Activated CD8-positive, alpha-beta memory T cell treated with anti-CD3 and anti-CD28 coated beads for 36 hours (primary cell): ENCODE measurements around the gene SFI1. TPM values are rescaled to one million over a fixed set of nuclear protein-coding genes. Genes with fewer than 3 reads are reported as not detected.
"Not testable (repeated sequence)": the region's sequence is repeated elsewhere in the genome, so short reads cannot be mapped to it uniquely, and the experiment has no call there.

ENCODE experiments used
- CTCF ChIA-PET: fragments of 350-600 bp; sonication (Branson Sonifier 250); formaldehyde crosslinking; loops from one replicate; lab custom pipeline; 2021; ENCODE audit warnings: antibody characterized with exemption; lab: Charles Lee
- POLR2A ChIA-PET: fragments of 350-600 bp; sonication (Branson Sonifier 250); formaldehyde crosslinking; loops from one replicate; lab custom pipeline; 2021; ENCODE audit warnings: antibody characterized with exemption; lab: Charles Lee
- total RNA-seq, 2 experiments: library from RNA; stranded (reverse); gene quantifications; one replicate each; pipeline ENCODE4 v1.2.3, GENCODE V29; 2021

The SFI1 gene
- total RNA-seq, 2 experiments from 2014 or later: 143 to 144 TPM

DNA sequence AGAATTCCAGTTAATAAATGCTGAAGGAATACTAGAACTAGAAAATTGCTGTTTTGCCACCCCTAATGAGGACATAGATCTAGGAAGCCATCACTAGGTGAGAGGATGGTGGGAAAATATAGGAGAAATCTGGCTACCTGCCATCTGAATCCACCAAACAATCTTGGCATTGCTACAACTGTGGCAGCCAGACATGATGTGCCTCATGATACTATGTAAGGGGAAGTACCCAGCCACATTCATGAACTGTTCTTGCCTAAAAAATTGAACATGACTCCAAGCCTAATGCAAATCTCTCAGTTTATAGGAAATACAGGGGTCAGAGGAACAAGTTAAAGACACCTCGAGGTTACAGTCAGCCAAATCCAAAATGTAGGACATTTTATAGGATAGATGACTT lies 72.8 kb downstream of the SFI1 start:
- ChIA-PET CTCF (no interaction called here), POLR2A (no interaction called here)

DNA sequence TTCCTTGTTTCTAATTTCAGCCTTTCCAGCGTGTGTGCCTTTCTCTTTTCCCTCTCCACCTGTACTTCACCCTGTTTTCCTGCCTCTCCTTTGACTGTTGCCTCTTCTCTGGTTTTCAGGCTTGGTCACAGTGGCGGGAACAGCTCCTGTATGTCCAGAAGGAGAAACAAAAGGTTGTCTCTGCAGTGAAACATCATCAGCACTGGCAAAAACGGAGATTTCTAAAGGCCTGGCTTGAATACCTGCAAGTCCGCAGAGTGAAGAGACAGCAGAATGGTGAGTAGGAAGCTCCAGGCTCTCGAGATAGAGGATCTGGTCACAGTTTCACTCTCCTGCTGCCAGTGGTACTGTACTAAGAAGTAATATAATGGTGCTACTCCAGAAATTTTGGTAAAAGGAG lies 76.6 kb downstream of the SFI1 start:
- CTCF ChIA-PET: no interaction called here
- POLR2A ChIA-PET: interaction anchor here (0.6 kb wide), 1 partner anchor 173 kb away, joined by 3 read pairs; no protein-coding TSS in a partner anchor

DNA sequence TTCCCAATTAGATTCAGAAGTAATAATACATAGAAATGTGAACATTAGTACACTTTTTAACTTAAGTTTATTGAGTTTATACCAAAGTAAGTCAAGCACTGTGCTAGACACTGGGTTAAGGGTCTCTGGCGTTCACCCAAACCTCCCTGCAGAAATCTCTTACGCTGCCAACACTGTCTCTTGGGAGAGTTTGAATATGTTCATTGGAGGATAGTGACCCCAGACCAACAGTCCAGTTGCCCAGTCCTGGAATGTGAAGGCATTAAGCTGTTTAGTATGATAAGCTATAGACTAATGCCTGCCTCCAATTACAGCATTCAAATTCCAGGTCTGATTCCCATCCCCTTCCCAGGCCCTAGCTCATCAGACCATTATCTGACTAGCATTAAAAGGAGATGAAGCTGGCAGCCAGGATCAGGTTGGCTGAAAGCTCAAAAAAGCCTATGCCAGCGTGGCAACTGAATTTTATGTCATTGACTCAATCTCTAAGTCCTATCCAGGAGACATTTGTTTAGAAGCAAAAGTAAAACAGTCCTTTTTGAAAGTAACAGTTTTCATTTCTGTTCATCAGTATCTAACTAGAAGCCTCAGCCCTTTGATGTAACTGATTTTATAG lies 77.8 kb downstream of the SFI1 start:
- ChIA-PET POLR2A (no interaction called here), CTCF (interaction anchor here (0.5 to 0.7 kb wide), 2 partner anchors 36 to 100 kb away, joined by 3 to 5 read pairs; no protein-coding TSS in a partner anchor)

DNA sequence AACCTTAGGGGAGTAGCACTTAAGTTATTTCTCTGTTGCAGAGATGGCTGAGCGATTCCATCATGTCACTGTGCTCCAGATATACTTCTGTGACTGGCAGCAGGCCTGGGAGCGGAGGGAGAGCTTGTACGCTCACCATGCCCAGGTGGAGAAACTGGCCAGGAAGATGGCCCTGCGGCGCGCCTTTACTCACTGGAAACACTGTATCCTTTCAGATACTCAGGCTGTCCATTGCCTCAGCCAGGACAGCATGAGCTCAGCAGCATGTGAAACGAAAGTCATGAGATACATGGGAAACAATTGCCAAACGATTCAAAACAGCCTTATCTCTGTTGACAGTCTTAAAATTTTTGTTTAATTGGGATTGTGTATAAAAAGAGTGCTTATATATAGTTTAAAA lies 78.9 kb downstream of the SFI1 start:
- CTCF ChIA-PET: no interaction called here
- POLR2A ChIA-PET: interaction anchor here (0.5 kb wide), 1 partner anchor 95 kb away, joined by 3 read pairs; no protein-coding TSS in a partner anchor

DNA sequence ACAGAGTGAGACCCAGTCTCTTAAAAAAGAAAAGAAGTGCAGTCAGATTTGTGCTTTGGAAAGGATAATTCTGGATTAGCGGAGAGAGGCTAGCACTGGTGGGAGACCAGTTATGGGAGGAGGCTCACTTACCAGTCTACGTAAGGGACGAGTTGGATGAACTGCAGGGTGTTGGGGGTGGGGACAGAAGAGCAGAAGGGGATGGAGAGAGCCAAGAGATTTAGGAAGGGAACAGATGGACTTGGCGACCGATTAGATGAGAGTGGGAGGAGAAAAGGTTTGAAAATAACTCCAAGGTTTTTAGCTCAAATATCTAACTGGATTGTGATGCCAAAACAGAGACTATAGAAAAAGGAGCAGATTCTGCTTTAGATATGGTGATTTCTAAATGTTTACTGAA lies 81.4 kb downstream of the SFI1 start:
- ChIA-PET CTCF (interaction anchor here (2.1 kb wide), 1 partner anchor 57 kb away, joined by 6 read pairs; no protein-coding TSS in a partner anchor), POLR2A (no interaction called here)

DNA sequence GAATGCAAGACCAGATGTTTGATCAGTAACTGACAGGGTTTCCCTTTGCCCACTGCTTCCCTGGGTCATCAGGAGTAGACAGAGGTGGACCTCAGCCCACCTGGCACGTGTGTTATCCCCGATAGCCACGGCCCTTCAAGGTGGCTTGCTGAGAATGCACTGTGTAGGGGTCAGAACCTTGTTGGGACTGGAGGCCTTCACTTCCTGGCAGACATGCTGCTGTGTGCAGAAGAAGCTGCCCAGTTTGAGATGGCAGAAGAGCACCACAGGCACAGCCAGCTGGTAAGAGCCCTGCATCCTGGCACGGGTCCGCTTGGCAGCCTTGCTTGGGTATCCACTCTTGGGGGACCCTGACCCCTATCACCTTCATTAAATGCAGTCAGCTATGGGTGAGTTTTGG lies 81.8 kb downstream of the SFI1 start:
- CTCF ChIA-PET: interaction anchor here (2.1 kb wide), 1 partner anchor 56 kb away, joined by 6 read pairs; no protein-coding TSS in a partner anchor

DNA sequence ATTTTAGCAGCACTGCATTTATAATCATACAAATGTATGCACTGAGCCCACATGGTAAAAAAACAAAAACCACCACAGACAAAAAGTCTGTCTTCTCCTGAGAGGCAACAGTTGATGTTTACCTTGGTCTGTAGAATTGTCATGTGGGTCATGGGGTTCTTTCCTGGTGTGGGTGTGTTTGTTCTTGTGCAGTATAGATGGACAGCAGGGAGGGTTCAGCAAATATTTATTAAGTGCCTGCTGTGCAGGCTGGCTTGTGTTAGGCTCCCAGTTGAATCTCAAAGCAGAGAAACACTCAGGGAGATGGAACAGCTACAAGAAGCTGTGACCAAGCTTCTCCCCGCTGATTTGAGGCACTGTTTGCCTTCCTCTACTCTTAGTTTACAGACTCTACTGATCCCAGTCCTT lies 83.5 kb downstream of the SFI1 start:
- POLR2A ChIA-PET: interaction anchor here (0.5 kb wide), 1 partner anchor 60 kb away, joined by 6 read pairs; no protein-coding TSS in a partner anchor
- CTCF ChIA-PET: no interaction called here

More for the DNA sequence above, 81.8 kb downstream of the SFI1 start:
- POLR2A ChIA-PET: no interaction called here

DNA sequence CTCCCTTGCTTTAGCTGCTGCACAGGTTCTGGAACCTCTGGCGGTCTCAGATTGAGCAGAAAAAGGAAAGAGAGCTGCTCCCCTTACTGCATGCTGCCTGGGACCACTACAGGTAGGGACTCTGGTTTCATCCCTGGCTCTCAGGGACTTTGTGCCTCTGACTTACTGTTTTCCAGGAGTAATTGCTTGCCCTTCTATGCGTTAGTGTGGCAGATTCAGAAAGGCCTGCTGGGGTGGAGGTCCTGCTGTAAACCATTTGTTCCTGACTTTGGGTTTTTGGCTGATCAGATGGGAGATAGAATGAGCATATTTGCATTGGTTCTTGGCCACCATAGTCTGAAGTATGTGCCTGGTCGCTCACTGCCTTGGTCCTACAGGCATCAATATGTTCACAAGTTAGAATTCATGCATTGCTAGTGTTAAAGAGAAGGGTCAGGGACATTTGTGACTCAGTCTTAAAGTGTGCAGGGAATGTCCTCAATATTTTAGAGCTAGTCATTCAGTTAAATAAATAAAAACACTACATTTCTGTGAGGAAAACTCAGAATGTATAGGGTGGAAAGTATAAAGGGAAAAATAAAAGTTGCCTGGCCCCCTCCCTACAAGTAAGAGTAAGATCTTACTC lies 87.6 kb downstream of the SFI1 start:
- CTCF ChIA-PET: interaction anchor here (0.6 to 1.6 kb wide), 3 partner anchors 40 to 1968 kb away, joined by 3 to 5 read pairs (median 3); no protein-coding TSS in a partner anchor
- POLR2A ChIA-PET: no interaction called here

DNA sequence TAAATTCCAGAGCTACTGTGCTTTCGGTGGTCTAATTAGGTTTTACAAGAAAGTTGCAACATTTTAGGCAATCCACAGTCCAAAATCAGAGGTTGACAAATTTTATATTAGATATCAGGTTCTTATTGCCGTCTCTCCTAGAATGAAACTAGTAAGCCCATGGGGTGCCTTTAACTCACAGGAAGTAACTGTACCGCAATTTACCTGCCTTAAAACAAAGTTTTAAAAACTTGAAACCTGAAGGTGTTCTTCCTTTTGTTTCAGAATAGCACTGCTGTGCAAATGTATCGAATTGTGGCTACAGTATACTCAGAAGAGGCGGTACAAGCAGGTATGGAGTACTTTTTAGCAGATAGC lies 88.4 kb downstream of the SFI1 start:
- ChIA-PET CTCF (interaction anchor here (0.6 kb wide), 1 partner anchor 1968 kb away, joined by 3 read pairs; no protein-coding TSS in a partner anchor), POLR2A (interaction anchor here (1.1 kb wide), 1 partner anchor 39 kb away, joined by 3 read pairs; no protein-coding TSS in a partner anchor)

DNA sequence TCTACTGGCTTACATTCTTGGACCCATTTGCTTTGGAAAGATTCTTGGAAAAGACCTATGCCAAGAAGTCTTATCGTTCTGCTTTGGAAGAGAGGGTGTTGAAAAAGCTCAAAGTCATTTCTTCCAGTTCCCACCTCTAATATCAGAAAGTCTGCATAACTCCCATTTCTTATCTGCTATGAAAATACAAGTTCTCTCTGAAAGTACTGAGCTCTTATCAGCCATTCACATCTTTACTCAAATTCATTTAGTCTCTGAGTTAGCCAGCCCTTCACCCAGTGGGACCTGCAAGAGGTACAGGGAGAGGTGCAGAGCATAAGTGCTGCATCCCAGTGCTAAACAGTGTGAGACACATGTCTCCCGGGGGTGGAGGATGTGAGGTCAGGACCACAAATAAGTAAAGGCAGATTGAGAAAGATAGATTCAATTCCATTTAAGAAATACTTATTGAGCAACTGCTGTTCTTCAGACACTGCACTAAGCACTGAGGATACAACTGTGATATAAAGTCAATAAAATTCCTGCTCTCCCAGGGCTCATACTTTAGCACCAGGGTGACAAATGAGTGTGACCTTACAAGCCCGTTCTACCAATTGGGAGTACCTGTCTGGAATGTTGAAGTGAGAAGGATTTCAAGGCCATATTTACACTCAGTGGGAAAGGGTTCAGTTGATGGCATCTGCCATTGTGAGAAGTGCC lies 89.0 kb downstream of the SFI1 start:
- ChIA-PET CTCF (no interaction called here), POLR2A (interaction anchor here (1.1 kb wide), 1 partner anchor 38 kb away, joined by 3 read pairs; no protein-coding TSS in a partner anchor)

DNA sequence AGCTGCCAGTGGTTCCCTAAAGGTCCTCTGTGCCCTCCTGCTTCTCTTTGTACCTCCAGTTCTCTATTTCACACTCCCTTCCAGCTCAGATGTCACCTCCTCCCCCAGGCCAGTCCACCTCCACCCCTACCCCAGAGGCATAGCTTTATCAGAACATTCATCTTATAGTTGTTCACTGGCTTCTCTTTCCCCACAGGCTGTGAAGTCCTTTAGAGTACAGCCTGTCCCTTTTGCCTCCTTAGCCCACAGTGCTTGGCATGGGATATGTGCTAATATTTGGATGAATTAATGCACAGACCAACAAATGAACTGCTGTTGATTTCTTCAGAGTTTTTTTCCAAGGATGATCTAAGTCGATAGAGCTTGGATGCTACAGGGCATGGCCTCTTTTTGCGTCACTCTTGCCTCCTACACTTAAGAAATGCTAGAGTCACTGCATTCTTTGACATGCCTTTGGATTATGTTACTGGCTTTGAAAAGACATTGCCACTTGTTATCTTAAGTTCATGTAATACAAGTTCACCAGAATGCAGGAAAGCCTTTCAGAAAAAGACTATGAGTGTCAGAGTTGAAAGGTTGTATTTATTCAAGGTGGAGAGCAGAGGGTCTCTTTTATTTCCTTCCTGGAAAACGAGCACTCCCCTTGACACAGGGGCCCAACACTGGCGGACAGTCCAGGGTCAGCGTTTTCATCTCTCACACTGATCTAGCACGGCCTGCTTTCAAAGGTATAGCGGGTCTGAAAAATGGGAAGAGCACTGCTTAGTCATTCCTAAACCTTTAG lies 90.0 kb downstream of the SFI1 start:
- ChIA-PET CTCF (interaction anchor here (1.2 kb wide), 1 partner anchor 42 kb away, joined by 3 read pairs; no protein-coding TSS in a partner anchor), POLR2A (no interaction called here)

DNA sequence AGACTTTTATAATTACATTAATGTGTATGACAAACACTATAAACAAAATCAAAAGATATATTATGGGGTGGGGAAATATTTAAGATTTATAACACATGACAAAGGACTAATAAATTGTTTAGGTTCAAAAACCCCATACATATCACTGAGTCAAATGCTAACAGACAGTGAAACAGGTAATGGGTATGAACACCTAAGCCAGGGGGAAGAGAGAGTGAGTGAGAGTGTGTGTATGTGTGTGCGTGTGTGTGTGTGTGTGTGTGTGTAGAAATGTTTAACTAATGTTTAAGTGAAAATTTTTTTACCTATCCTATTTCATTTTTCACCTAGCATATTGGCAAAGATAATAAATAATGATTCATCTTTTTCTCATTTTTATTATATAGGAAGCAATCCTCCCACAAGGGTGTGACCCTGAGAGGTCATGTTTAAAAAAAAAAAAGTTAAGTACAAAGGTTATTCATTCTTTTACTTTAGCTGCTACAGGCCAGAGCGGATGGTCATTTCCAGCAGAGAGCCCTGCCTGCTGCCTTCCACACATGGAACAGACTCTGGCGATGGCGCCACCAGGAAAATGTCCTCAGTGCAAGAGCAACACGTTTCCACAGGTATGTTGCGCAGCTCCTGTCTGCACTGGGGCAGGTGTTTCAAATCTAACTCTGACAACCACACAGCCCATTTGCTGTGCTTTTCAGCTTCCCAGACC lies 92.8 kb downstream of the SFI1 start:
- POLR2A ChIA-PET: no interaction called here
- CTCF ChIA-PET: interaction anchor here (0.7 kb wide), 1 partner anchor 202 kb away, joined by 4 read pairs; no protein-coding TSS in a partner anchor

DNA sequence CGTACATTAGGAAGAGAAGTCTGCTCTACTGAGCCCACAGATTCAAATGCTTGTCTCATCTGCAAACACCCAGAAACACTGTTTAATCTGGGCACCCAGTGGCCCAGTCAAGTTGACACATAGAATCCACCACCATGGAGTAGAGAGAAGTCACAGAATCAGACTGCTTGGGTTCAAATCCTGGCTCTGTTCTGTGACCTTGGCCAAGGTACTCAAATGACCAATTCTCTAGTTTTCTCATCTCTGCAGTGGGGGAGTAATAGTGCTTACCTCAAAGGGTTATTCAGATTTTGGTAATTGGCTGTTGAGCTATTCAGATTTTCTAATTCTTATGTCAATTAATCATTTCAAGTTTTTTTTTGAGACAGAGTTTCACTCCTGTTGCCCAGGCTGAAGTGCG lies 93.8 kb downstream of the SFI1 start:
- POLR2A ChIA-PET, CTCF ChIA-PET: not testable (repeated sequence)

DNA sequence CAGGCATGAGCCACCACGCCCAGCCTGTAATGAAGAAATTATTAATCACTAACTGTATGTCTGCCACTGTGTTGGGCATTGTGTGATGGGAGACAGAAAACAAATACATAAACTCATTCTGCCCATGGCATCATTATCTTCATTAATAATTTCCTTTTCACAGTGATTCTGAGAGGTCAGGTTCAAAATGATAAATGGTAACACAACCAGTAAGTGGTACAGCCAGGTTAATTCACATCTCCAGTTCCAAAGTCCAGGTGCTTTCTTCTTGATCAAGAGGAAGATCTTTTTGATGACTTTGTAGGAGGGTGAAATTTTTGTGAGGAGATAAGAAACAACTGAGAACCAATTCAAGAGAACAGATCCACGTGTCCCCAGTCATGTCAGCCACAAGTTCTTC lies 98.9 kb downstream of the SFI1 start:
- ChIA-PET POLR2A (no interaction called here), CTCF (no interaction called here)

DNA sequence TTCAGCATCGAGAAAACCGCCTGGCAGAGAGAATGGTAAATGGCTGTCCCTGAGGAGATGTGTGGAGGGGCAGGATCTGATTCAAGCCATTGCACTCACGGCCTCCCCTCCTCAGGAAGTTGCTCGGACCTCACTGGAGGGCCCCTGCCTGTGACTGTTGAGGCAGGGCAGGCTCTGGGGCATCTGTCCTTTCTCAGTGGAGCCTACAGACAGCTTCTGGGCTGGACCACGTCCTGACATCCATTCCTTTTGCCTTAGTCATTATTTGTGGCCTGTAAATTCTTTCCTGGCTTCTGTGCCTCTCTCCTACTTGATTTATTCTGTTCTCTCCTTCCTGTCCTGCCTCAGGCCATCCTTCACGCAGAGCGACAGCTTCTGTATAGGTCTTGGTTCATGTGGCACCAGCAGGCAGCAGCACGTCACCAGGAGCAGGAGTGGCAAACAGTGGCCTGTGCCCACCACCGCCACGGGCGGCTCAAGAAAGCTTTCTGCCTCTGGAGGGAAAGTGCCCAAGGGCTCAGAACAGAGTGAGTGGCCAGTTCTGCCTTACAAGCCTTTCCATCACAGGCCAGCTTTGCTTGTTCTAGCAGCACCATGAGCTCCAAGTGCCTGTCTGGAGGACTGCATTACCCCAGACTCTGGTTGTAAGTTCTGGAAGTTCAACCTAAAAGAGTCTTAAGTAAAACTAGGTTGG lies 106.1 kb downstream of the SFI1 start:
- POLR2A ChIA-PET: no interaction called here
- CTCF ChIA-PET: no interaction called here

DNA sequence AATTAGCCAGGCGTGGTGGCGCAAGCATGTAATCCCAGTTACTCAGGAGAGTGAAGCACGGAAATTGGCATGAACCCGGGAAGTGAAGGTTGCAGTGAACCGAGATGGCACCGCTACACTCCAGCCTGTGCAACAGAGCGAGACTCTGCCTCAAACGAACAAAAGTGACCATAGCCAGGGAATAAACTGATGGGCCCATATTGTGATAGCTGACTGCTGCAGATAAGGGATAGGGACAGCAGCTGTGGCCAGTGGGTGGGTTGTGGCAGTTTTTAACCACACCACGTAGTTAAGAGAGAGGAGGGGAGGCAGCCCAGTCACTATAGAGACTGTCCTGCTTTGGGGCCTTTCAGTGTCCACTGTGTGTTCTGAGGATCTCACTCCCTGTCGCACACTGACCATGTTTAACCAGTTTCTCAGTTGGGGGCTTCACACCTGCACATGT lies 106.8 kb downstream of the SFI1 start:
- ChIA-PET CTCF (interaction anchor here (1.0 to 1.1 kb wide), 2 partner anchors 11 to 31 kb away, joined by 3 read pairs; no protein-coding TSS in a partner anchor), POLR2A (no interaction called here)

DNA sequence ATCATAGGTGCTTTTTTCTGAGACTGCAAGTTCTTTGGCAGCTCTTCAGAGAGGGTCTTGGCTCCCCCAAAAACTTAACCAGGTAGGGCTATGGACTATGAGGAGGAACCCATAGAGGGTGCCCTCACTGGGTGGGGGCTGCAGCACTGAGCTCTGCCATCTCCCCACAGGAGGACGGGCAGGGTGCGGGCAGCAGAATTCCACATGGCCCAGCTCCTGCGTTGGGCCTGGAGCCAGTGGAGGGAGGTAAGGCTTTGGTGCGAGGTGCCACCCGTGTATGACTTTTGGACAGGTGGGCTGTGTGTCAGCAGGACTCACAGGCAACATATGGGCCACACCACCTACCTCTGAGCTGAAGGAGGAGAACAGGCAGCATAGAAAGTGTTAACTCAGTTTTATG lies 107.2 kb downstream of the SFI1 start:
- ChIA-PET POLR2A (no interaction called here), CTCF (interaction anchor here (1.0 to 1.1 kb wide), 2 partner anchors 10 to 31 kb away, joined by 3 read pairs; no protein-coding TSS in a partner anchor)
